Activated CD4-positive, alpha-beta T cell treated with anti-CD3 and anti-CD28 coated beads, Interleukin-2, amount 50 U/mL, for 4 hours (primary cell): ENCODE data around the gene VIL1.
A peak's percentile ranks its signal among the peaks of the same experiment; 100 is the strongest.

Experiments
- DNase-seq, 2 experiments: peaks; one replicate each; pipeline ENCODE4 v3.0.0-alpha.2; 2020

Gene VIL1

DNA sequence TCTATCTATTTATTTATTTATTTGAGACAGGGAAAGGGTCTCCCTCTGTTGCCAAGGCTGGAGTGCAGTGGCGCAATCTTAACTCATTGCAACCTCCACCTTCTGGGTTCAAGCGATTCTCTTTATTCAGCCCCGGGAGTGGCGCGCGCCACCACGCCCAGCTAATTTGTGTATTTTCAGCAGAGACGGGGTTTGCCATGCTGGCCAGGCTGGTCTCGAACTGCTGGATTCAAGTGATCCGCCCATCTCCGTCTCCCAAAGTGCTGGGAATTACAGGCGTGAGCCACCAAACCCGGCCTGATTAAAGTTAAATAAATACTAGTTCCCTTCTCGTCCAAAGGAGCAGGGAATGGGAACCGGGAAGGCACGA, 23.5 kb upstream of the VIL1 start:
- no peak for DNase-seq

DNA sequence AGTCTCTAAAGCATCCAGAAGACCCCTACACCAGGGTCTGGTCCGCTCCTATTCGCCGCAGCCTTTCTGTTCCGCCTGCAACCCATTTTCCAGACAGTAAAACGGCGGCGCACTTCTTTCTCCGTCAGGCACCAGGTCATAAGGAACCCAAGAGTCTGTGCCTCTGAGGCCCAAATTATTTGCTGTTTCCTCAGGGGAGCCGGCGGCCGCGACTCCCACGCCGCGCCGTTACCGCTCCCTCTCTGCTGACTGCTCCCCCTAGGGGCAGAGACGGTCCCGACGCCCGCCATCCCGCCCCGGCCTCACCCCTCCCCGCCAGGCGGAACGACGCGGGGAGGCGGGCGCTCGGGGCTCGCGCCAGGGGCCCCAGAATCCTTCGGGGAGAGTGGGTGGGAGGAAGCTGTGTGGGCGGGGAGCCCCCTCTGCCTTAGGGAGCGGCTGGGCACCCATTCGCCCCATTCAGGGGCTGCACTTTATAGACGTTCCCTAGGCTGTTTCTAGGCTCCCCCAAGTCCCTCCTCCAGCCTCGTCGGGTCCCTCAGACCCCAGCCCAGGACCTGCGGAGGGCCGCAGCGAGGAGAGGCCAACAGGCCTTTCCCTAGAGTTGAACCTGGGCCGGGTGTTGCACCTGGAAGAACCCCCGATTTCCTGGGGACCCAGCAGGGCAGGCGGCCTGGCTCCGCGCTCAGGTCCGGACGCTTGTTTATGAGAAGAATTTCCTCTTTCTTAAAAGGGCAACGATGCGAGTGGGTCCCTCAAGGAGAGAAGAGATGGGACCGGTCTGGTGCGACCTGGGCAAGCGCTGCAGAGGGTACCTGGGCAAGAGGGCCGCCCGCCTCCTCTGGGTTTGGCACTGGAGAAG, 22.9 kb upstream of the VIL1 start:
- peak; percentile 91 to 93 for DNase-seq

DNA sequence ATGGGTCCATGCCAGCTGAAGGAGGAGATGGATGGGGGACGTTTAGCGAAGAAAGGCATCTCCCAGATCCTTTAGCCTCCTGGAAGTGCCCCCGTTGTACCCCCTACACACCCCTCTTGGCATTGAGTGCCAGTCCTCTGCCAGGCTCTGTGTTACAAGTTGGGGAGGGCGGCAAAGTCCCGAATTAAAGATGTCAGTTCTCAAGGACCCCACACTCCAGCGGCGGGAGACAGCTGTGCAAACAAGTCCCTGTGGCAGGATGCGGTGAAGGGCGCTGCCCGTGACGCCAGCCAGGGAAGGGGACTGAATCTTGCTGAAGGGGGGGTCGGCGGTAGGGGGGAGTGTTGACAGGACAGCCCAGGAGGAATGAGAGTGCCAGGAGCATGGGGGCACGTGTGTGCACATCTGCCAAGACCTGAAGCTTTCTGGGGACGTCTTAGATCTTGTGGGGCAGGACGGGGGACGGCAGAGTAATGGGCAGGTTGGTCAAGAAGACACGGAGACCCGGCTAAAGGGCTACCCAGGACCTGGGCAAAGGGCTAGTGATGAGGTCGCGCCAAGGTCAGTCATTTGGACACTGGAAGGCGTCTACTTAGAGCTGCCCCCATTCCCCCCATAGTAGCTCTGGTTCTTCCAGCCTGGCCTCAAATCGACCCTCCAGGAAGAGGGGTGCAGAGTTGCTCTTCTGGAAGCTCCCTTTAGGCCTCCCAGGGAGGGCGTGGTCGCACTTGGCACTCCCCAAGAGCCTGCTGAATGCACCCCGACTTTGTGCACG, 22.0 kb upstream of the VIL1 start:
- DNase-seq, result peak; percentile 39 to 44

DNA sequence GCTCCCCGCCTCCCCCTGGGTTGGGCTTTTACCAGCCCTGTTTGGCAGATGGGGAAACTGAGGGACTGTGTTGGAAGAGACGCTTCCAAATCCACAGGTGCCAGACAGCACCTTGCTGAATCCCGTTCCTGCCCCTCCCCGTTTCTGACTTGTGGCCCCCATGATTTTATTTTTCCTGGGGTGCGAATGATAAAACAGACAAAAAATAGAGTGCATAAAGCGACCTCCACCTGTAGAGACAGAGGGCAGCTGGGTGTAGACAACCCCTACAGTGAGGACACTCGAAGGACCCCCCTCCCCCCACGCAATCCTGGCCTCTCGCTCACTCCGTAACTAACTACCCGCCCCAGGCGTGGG, 21.5 kb upstream of the VIL1 start:
- DNase-seq, result no peak

DNA sequence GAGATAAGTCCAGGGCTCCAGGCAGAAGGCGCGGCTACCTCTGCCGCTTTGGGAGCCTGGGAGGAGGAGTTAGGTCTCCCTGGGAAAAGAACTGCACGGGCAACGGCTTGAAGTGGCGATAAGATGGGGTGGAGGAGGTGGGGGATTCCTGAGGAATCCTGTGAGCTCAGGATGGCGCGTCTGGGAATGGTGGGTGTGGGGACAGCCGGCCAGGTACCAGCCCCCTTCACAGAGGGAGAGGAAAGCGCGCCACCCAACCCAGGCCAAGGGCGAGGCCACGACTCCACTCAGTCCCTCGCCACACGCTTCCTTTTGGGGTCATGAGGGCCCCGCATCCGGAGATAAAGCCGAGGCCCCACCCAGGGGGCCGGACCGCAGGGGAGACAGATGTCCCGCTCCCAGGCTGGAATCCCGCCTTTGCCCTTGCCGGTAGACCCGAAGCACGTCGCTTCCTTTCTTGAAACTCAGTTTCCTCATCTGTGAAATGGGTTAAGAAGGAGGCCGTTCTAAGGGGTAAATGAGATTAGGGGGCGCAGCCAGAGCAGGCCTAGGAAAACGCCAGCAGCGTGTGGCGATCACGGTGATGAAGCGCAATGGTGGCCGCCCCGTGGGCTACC, 21.0 kb upstream of the VIL1 start:
- no peak for DNase-seq

DNA sequence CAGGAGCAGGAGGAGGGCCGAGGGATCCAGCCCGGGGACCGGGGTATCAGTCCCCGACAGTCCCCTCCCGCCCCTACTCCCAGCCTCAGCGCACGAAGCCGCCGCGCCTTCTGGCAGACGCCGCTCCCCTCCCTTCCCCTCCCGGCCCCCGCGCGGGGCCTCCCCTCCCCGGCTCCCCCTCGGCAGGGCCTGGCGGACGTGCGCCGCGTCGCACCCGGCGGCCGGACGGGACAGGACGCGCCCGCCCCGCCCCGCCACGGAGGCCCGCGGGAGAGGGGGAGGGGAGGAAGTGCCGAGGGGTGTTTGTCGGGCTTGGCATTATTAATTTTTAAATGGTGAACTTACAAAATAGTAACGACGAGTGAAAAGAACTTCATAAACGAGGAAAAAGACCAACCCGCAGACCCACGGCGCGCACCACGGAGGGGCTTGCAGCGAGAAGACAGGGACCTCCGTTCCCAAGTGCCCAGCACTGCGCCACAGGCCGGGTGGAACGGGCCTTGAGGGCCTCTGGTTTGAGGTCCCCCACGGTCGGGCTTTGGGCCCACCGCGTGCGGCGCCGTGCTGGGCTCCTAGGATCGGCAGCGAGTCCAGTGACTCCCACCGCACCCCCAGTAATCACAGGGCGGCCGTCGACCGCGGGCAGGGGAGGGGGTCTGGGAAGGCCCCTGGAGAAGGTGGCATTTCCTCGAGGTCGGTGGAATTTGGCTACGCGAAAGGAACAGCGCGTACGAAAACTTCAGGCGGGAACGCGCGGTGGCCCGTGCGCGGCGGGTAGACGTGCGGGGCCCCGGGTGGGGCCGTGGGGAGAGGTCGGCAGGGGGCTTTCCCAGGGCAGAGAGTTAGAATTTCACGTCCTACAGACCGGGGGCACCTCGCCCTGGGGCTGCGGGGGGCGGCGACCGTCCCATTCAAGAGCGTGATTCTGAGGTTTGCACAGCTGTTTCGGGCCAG, 20.2 kb upstream of the VIL1 start:
- DNase-seq, result peak; percentile 40 to 47

DNA sequence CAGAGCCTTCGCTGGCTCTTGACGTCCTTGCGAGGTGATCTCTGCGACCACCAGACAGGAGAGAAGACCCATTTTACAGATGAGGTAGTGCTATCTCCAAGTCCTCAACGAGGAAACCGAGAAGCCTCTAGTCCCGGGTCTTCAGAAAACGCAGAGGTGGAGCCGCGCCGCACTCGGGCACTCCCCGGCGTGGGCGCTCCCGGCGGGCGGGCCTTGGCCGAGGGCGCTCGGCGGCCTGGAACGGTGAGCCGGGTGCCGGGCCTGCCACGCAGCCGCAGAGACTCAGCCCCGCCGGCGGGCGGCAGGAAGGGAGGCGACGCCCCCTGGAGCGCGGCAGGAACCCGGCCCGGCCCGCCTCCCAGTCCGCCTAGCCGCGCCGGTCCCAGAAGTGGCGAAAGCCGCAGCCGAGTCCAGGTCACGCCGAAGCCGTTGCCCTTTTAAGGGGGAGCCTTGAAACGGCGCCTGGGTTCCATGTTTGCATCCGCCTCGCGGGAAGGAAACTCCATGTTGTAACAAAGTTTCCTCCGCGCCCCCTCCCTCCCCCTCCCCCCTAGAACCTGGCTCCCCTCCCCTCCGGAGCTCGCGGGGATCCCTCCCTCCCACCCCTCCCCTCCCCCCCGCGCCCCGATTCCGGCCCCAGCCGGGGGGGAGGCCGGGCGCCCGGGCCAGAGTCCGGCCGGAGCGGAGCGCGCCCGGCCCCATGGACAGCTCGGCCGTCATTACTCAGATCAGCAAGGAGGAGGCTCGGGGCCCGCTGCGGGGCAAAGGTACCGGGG, 19.3 kb upstream of the VIL1 start, which contains the start of gene CTDSP1:
CTDSP1 (plus strand) TSS at position 478 of the 776 bp plus-strand sequence; CDS start at position 701, 223 bp downstream.
- DNase-seq, result peak; percentile 89 to 92

DNA sequence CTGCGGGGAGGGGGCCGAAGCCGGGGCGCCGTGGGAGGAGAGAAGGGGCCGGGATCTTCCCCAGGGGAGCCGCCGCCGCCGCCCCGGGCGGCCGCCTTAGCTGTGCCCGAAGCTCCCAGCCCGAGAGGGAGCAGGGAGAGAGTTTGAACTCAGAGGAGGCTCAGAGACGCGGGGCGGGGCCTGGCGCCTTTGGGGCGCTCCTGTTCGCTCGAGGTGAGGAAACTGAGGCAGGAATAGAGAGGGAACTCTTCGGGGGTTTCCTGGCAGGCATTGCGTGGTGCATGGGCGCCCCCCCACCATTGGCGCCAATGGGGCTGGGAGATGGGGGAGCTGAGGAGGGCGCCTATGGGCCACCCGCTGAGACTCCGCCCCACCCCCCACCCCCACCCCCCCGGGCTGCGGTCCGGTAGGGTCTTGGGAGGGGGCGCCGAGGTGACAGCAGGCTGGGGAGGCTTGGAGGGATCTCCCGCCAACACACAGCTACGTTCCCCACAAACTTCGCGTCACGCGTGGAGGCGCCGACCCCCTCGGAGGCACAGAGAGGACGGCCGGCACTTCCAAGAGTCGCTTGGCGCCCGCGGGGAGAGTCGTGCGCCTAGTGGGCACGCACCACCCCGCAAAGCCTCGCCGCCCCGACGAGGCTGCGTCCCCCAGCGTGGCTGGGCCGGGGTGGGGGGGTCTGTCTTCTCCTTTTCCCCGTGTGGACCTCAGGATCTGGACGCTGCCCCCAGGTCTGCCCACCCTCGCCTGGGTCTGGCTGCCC, 18.6 kb upstream of the VIL1 start:
- peak in 1 of 2 experiments; percentile 27 for DNase-seq

DNA sequence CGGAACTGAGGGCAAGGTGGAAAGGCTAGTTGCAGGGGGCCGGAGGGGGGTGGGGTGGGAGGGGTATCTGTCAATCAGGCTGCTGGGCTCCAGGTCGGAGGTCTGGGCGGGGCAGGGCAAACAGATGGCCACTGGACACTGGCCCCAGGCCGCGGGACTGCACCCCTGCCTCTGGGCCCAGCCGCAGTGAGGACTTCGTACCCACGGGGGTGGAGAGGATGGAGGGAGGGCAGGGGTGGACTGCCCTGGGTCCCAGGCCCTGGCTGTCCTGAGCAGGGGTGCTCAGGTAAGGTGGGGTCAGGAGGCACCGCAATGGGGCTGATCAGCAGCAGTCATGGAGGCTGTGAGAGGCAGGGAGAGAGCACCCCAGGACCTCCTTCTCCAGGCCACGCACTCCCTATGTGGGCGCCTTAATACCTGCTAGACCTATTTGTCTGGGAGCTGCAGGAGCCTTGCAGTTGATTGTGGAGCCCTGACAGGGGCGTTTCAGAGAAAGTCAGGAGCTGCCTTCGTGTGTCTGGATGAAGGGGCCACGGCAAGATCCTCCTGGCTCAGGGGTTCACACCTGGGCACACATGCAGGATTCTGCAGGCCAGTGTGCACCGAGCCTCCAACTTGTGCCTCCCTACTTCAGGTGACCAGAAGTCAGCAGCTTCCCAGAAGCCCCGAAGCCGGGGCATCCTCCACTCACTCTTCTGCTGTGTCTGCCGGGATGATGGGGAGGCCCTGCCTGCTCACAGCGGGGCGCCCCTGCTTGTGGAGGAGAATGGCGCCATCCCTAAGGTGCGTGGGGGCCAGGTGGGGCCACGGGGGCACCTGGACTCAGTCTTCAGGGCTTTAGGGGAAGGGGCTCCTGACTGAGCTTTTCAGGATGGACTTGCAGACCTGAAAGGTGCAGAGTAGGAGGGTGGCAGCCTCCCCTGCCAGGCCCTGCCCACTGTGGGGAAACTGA, 17.7 kb upstream of the VIL1 start:
- no peak for DNase-seq

DNA sequence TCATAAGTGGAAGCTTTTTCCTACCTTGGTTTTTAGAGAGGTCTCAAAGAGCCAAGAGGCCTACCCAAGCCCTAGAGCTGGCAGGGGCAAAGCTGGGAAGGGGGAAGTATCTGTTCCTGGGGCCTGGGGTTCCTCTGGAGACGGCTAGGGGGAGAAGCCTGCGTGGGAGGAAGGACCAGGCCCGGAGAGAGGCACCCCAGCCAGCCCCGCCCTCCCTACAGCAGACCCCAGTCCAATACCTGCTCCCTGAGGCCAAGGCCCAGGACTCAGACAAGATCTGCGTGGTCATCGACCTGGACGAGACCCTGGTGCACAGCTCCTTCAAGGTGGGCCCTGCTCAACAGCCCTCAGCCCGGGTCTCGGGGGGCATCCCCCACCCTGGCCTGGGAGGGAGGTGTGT, 17.0 kb upstream of the VIL1 start:
- no peak for DNase-seq

DNA sequence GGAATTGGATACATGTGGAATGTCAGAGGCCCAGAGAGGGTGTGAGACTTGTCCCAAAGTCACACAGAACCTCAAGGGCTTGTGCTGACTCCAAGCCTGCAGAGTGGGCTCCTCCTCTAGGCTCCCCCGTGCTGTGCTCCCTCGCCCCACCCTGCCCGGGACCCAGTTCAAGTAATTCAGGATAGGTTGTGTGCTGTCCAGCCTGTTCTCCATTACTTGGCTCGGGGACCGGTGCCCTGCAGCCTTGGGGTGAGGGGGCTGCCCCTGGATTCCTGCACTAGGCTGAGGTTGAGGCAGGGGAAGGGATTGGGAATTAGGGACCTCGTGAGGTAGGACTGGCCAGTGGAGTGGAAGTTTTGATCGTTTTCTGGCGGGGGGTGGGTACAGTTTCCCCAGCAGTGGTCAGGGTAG, 16.4 kb upstream of the VIL1 start:
- DNase-seq, result no peak

DNA sequence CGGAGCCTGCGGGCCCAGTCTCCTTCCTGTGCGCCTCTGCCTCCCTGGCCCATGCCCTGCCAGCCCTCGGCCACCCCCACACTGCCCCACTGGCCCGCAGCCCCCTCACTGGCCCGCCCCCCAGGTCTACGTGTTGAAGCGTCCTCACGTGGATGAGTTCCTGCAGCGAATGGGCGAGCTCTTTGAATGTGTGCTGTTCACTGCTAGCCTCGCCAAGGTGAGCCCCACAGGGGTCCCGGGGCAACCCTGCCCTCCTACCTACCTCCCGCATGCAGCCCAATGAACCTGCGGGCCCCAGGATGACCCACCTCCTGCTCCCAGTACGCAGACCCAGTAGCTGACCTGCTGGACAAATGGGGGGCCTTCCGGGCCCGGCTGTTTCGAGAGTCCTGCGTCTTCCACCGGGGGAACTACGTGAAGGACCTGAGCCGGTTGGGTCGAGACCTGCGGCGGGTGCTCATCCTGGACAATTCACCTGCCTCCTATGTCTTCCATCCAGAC, 16.0 kb upstream of the VIL1 start:
- DNase-seq, result no peak

DNA sequence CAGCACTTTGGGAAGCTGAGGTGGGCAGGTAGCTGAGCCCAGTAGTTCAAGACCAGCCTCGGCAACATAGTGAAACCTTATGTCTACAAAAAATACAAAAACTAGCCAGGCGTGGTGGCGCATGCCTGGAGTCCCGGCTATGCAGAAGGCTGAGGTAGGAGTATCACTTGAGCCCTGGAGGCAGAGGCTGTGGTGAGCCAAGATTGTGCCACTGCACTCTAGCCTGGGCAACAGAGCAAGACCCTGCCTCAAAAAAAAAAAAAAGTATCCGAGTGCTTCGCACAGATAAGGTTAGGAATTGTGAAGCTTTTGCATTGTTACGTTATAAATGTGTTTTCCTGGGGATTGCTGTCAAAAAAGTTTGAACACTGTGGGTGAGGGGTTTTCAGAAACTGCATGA, 15.1 kb upstream of the VIL1 start:
- no peak for DNase-seq

DNA sequence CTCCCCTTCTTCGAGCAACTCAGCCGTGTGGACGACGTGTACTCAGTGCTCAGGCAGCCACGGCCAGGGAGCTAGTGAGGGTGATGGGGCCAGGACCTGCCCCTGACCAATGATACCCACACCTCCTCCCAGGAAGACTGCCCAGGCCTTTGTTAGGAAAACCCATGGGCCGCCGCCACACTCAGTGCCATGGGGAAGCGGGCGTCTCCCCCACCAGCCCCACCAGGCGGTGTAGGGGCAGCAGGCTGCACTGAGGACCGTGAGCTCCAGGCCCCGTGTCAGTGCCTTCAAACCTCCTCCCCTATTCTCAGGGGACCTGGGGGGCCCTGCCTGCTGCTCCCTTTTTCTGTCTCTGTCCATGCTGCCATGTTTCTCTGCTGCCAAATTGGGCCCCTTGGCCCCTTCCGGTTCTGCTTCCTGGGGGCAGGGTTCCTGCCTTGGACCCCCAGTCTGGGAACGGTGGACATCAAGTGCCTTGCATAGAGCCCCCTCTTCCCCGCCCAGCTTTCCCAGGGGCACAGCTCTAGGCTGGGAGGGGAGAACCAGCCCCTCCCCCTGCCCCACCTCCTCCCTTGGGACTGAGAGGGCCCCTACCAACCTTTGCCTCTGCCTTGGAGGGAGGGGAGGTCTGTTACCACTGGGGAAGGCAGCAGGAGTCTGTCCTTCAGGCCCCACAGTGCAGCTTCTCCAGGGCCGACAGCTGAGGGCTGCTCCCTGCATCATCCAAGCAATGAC, 14.4 kb upstream of the VIL1 start:
- DNase-seq, result no peak

DNA sequence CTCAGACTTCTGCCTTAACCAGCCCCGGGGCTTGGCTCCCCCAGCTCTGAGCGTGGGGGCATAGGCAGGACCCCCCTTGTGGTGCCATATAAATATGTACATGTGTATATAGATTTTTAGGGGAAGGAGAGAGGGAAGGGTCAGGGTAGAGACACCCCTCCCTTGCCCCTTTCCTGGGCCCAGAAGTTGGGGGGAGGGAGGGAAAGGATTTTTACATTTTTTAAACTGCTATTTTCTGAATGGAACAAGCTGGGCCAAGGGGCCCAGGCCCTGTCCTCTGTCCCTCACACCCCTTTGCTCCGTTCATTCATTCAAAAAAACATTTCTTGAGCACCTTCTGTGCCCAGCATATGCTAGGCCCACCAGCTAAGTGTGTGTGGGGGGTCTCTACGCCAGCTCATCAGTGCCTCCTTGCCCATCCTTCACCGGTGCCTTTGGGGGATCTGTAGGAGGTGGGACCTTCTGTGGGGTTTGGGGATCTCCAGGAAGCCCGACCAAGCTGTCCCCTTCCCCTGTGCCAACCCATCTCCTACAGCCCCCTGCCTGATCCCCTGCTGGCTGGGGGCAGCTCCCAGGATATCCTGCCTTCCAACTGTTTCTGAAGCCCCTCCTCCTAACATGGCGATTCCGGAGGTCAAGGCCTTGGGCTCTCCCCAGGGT, 13.7 kb upstream of the VIL1 start:
- DNase-seq, result no peak

DNA sequence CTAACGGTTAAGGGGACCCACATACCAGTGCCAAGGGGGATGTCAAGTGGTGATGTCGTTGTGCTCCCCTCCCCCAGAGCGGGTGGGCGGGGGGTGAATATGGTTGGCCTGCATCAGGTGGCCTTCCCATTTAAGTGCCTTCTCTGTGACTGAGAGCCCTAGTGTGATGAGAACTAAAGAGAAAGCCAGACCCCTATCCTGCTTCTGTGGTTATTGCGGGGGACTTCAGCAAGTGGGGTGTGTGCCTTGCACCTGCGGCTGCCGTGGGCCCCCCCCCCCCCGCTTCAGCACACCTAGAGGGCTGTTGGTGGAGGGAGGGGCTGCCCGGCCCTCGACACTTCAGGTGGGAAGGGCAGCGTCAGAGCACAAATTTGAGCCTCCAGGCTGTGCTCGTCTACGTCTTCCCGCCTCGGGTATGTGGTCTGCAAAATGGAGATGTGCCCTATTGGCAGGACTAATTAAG, 13.1 kb upstream of the VIL1 start:
- DNase-seq, result no peak

DNA sequence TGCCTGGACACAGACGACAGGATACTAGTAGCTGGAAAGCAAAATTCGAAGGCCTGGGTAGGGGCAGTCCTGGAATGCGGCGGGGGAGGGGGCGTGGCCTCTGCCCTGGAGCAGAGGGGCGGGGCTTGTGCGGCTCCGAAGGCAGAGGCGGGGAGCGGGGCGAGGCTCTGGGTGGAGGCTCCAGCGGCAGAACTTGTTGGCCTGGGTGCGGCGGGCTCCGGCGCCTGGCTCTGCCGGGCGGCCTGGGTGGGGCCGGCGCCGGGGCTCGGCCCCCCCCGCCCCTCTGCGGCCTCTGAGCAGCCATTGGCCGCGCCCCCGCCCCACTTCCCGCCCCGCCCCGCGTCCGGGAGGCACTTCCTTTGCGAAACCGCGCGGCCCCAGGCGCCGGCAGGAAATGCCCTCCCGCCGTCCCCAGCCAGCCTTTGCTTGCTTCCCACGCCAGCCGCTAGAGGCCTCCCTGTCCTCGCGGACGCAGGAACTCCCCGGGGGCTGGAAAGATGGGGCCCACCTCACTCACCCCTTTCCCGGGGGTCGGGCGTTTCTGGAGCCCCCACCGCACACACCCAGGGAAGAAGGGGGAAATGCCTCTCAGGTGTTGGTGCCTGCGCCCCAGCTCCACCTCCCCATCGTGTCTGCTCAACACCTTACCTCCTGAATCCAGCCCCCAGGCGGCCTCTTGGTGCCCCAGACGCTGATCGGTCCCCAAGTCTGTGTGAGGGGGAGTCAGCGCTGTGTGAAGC, 12.5 kb upstream of the VIL1 start:
- peak; percentile 81 for DNase-seq
